Esophagus (tissue), 2 donors: ENCODE results near the gene CX3CL1. TPM values are rescaled to one million over a fixed set of nuclear protein-coding genes. Genes with fewer than 3 reads are reported as not detected.
A peak's percentile ranks its signal among the peaks of the same experiment; 100 is the strongest.
"Not testable (repeated sequence)": the region's sequence is repeated elsewhere in the genome, so short reads cannot be mapped to it uniquely, and the experiment has no call there.

ENCODE experiments used
- H3K27ac ChIP-seq, 2 donors: one replicate each; pipeline ENCODE4 v1.5.1; 2013; ENCODE audit warnings: low read depth in 2 of 2, mild to moderate bottlenecking in 2 of 2, inconsistent platforms in 1 of 2, low read length in 1 of 2, moderate library complexity in 1 of 2
- H3K27me3 ChIP-seq, 2 donors: one replicate each; pipeline ENCODE4 v1.6.1; 2013; ENCODE audit warnings: low read length in 2 of 2, control low read depth in 1 of 2, mild to moderate bottlenecking in 1 of 2; ENCODE audit not compliant: insufficient read depth in 2 of 2, control insufficient read depth in 1 of 2
- H3K36me3 ChIP-seq, 2 donors: one replicate each; pipeline ENCODE4 v1.6.1; 2013; ENCODE audit warnings: low read length in 1 of 2; ENCODE audit not compliant: control insufficient read depth in 2 of 2, insufficient read depth in 2 of 2
- H3K4me1 ChIP-seq, 2 donors: one replicate each; pipeline ENCODE4 v1.6.1; 2013; ENCODE audit warnings: low read length in 1 of 2; ENCODE audit not compliant: control insufficient read depth in 2 of 2, insufficient read depth in 2 of 2
- H3K4me3 ChIP-seq, 2 donors: one replicate each; pipeline ENCODE4 v1.5.1; 2013; ENCODE audit warnings: low read length in 2 of 2, mild to moderate bottlenecking in 2 of 2, low read depth in 1 of 2, moderate library complexity in 1 of 2
- H3K9me3 ChIP-seq, 2 donors: one replicate each; pipeline ENCODE4 v1.6.1; 2013; ENCODE audit warnings: mild to moderate bottlenecking in 2 of 2, low read depth in 1 of 2, low read length in 1 of 2, moderate library complexity in 1 of 2; ENCODE audit not compliant: control insufficient read depth in 2 of 2, insufficient read depth in 1 of 2
- WGBS, 2 donors: extraction: QIAGEN DNeasy Blood & Tissue Kit; methylation state at CpG; one replicate each; pipeline ENCODE4 v1.1.7; 2013; 5-methylcytosine and 5-hydroxymethylcytosine counted together
- polyA plus RNA-seq, 2 donors: library from polyadenylated mRNA; stranded (reverse); fragments of 200-250 nt; gene quantifications; one replicate each; pipeline ENCODE4 v1.2.3, GENCODE V29; 2013
- donor health status: healthy with polysubstance abuse.
- donor health status: Bipolar disorder and iron deficiency.

CX3CL1 gene
- polyA plus RNA-seq, 2 donors: 5.0 to 5.9 TPM

DNA sequence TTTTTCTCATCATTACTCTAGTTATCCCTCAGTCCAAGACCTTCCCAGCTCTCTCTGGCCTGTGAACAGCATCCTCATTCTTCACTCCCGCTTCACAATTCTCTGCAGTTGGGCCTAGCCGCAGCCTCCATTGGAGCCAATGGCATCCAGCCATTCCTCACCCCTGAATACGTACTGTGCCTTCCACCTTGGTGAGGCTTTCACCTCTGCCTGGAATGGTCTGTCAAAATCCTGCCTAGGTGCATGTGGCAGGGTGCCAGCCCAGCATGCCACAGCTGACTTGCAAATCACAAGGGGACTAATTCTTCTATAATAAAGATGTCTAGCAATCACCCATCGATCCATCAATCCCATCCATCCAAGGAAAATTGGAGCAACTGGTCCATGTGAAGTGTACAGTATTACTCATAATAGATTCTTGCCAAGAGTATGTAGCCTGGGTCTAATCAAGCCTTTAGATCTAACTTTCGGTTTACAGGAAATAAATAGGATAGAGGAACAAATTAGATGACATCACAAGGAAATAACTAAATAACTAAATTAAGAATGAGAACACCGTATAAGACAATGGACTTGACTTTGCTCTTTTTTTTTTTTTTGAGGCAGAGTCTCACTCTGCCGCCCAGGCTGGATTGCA lies 5.1 kb upstream of the CX3CL1 start:
- WGBS, 2 donors: 48 to 61% methylated on average over 7 of the region's 7 CpGs
- H3K9me3 ChIP-seq: no peaks in the 10 kb centered on the region

DNA sequence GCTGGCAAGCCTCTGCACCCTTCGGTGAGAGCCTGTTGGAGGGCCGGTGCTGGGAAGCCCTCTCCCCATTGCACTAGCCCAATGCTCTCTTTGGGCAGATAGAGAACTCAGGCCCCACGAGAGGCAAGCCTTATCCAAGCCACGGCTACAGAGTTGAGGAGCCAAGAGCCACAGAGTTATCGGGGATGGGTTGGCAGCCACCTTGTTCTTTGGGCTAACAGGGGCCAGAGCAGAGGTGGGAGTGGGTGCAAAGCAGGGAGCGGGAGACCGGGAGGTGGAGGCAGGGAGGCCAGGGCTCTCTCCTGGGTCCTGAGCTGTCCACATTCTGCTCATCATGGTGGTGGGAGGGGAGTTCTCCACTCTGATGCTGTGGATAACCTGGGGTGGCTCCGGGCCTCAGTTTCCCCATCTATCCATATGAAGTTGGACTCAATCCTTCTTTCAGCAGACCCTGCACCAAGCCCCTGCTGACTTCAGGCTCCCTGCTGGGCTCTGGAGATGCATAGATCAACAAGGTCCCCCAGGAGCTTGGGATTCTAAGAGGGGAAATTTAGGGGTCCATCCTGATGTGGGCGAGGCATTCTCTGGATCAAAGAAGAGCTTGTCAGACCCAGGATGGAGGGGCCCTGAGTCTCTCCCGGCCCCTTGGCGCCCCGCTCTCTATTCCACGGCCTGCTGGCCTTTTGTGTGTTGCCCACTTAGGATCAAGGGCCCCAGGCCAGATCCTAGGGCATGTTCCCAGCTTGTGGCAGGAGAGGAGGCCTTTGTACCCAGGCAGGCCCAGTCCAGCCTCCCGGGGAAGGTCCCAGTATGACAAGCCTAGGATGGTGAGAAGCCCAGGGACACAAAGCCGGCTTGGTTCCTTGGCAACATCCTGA lies 557 bp upstream of the CX3CL1 start:
- H3K4me1 ChIP-seq: peaks cover 4 to 9% of the 10 kb centered on the region in 2 donors
- no peak overlapping the region for H3K4me3 ChIP-seq
- 59 to 67% methylated on average over 15 of the region's 15 CpGs for WGBS, 2 donors
- no peaks in the 10 kb centered on the region for H3K27me3 ChIP-seq
- H3K9me3 ChIP-seq: no peaks in the 10 kb centered on the region
- H3K27ac ChIP-seq: peak overlapping the region; percentile 68 to 79
- no peaks in the 10 kb centered on the region for H3K36me3 ChIP-seq

More for the DNA sequence above, 5.1 kb upstream of the CX3CL1 start:
- Histone ChIP-seq H3K4me3 (no peak overlapping the region), H3K27ac (peak overlapping the region in 1 of 2 donors; percentile 40), H3K36me3 (no peaks in the 10 kb centered on the region), H3K27me3 (no peaks in the 10 kb centered on the region), H3K4me1 (peaks cover 3 to 5% of the 10 kb centered on the region in 2 donors)

DNA sequence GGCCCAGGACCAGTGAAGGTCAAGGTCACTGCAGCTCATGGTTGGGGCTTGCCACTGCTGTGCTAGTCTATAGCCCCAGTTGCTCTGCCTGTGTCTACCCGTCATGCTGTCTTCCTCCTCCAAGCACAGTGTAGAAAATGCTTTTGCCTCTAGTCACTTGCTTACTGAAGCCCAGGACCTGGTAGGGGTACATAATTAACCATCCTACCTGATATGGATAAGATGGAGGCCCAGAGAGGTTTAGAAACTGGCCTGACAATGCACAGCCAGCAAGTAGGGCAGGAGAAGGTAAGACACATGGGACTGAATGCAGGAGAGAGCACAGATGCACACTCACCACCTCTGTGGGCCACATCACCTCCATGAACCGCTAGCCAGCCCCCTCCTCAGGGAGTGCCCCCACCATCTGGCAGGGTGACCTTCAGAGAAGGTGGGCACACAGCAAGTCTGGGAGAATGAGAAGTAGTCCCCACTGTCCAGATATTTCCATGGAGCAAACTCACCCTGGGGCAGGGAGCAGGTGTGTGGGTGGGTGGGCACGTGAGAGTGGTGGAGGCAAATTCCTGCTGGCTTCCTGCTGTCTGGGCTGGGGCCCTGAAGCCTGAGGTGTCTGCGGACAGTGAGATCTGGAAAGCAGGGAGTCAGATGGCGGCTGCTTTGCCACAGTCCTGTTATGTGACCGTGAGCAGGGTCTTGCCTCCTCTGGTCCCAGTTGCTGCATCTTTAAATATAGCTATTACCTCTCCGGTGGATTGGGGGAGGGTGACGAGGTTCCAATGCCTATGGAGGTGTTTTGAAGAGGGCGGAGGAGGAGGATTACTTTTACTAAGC lies 1.0 kb downstream of the CX3CL1 start:
- Histone ChIP-seq H3K36me3 (no peaks in the 10 kb centered on the region), H3K4me3 (peak overlapping the region; percentile 39 to 57), H3K27ac (peak overlapping the region; percentile 77 to 79), H3K27me3 (no peaks in the 10 kb centered on the region), H3K4me1 (peaks cover 4 to 15% of the 10 kb centered on the region in 2 donors), H3K9me3 (no peaks in the 10 kb centered on the region)
- 32 to 48% methylated on average over 9 of the region's 9 CpGs for WGBS, 2 donors

DNA sequence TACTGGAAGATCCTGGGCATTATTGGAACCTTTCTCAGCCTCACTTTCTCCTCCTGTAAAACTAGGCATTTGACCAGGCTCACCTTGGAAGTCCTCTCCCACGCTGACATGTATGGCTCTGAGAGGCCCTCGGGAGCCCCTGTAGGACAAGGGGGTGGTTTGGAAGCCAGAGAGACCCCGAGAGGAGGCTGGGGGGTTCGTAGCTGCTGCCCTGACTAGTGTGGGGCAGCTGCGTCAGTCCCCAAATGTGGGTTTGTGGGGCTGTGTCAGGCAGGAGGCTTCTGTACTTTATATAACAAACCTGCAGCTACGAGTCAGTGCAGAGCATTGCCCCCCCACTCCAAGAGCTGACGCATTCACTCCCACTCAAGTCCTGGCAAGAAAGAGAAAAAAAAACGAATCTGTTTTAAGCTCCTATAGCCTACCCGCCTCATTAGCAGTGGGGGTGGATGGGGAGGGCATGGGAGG lies 1.8 kb downstream of the CX3CL1 start:
- 23 to 47% methylated on average over 9 of the region's 9 CpGs for WGBS, 2 donors
- Histone ChIP-seq H3K9me3 (no peaks in the 10 kb centered on the region), H3K4me1 (peaks cover 4 to 15% of the 10 kb centered on the region in 2 donors), H3K27ac (peak overlapping the region; percentile 77 to 79), H3K4me3 (peak overlapping the region; percentile 39 to 57), H3K27me3 (no peaks in the 10 kb centered on the region), H3K36me3 (no peaks in the 10 kb centered on the region)

DNA sequence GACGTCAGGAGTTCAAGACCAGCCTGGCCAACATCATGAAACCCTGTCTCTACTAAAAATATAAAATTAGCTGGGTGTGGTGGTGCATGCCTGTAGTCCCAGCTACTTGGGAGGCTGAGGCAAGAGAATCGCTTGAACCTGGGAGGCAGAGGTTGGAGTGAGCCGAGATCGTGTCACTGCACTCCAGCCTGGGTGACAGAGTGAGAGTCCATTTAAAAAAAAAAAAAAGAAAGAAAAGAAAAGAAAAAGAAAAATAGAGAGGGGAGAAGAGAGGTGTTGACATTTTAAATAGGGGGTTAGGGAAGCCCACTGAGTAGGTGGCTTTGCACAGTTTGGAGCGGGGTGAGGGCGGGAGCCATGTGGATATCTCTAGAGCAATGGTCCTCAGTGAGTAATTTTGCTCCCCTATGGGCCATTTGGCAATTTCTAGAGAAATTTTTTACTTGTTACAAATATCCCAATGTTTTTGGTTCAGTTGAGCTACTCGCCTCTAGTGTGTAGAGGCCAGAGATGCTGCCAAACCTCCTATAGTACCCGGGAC lies 2.7 kb downstream of the CX3CL1 start:
- not testable (repeated sequence) for H3K4me3 ChIP-seq, H3K36me3 ChIP-seq, H3K9me3 ChIP-seq, H3K27ac ChIP-seq, H3K27me3 ChIP-seq
- peaks cover 4 to 15% of the 10 kb centered on the region in 2 donors for H3K4me1 ChIP-seq
- WGBS, 2 donors: 78% methylated on average over 8 of the region's 8 CpGs

DNA sequence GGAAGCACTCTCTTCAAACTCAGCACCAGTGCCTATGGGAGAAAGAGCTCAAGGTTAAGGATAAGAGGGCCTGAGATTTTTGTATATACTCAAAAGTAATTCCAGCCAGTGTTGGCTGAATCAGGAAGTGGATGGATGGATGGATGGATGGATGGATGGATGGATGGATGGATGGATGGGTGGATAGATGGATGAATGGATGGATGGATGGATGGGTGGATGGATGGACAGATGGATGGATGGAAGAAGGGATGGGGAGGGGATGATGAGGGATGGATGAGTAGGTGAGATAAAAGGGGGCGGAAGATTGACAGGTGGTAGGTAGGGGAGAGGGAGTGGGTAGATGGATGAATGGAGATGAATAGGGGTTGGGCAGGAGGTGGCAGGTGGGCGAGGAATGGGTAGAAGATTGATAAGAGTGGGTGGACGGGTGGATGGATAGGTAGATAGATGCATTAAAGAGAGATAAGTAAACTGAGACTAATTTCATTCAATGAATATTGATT lies 4.1 kb downstream of the CX3CL1 start:
- H3K4me1 ChIP-seq: peaks cover 4 to 17% of the 10 kb centered on the region in 2 donors
- 92 to 93% methylated on average over 3 of the region's 3 CpGs for WGBS, 2 donors
- no peak overlapping the region for H3K27ac ChIP-seq

DNA sequence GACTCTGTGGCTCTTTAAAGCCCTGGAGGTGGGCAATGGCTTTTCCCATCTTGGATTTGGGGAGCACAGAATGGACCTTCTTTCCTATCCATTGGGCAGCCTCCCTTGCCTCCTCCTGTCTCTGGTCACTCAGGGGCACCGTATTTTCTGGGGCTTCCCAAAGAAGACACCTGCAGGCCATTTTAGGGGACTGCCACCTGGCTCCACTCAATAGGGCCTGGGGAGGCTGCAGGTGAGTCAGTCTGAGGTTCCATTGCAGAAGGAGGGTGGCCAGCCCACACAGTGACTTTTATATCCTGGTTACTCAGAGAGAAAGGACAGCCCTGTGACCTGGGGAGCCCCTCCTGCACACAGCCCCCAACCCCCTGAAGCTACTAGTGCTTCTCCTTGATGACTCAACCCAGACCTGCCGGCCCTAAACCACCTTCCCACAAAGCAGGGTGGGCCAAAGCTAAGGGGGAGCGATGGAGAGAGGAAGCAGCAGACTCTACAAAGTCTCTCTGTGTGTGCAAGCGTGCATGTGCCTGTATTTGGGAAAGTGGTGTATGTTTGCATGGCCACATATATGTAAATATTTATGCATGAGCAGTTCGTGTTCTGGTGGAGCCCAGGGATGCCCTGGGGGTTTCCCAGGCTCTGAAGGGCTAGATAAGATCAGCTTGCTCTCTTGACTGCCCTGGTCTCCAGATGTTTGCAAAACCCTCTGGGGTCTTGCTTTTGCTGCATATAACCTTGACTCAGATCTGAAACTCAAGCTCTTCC lies 5.0 kb downstream of the CX3CL1 start:
- Histone ChIP-seq H3K27ac (peak overlapping the region; percentile 40 to 44), H3K36me3 (peaks cover 0 to 4% of the 10 kb centered on the region in 2 donors), H3K9me3 (no peaks in the 10 kb centered on the region), H3K27me3 (no peaks in the 10 kb centered on the region), H3K4me3 (no peak overlapping the region), H3K4me1 (peaks cover 2 to 17% of the 10 kb centered on the region in 2 donors)
- 26 to 27% methylated on average over 5 of the region's 5 CpGs for WGBS, 2 donors

More for the DNA sequence above, 4.1 kb downstream of the CX3CL1 start:
- Histone ChIP-seq H3K9me3 (no peaks in the 10 kb centered on the region), H3K36me3 (no peaks in the 10 kb centered on the region), H3K4me3 (no peak overlapping the region), H3K27me3 (no peaks in the 10 kb centered on the region)

DNA sequence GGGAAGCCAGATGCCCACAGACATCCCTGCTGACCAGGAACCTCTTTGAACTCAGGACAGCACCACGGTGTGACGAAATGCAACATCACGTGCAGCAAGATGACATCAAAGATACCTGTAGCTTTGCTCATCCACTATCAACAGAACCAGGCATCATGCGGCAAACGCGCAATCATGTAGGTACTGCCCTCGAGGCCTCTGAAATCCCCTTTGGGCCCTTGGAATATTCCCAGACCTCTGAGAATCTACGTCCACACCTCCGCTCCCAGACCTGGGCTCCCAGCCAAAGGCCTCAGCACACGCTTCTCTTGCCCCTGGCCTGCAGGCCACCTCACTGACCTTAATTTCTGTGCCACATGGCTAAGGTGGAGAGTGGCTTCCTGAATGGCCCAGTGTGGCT lies 7.3 kb downstream of the CX3CL1 start:
- H3K27ac ChIP-seq: peak overlapping the region in 1 of 2 donors; percentile 34
- peaks cover 4 to 17% of the 10 kb centered on the region in 2 donors for H3K4me1 ChIP-seq
- no peaks in the 10 kb centered on the region for H3K9me3 ChIP-seq
- no peak overlapping the region for H3K4me3 ChIP-seq
- WGBS, 2 donors: 68 to 69% methylated on average over 10 of the region's 10 CpGs
- no peaks in the 10 kb centered on the region for H3K27me3 ChIP-seq
- peaks cover 0 to 8% of the 10 kb centered on the region in 2 donors for H3K36me3 ChIP-seq
